CD4-positive, CD25-positive, alpha-beta regulatory T cell (primary cell): Measurements from ENCODE around the gene SYT12. TPM values are rescaled to one million over a fixed set of nuclear protein-coding genes. Genes with fewer than 3 reads are reported as not detected.

ENCODE experiments used
- ATAC-seq, 2 donors: fragments of 150-1000 bp; cut with Tn5 transposase; one replicate each; pipeline ENCODE4 v1.10.0; 2021; ENCODE audit warnings: low read depth in 2 of 2, moderate number of reproducible peaks in 2 of 2, moderate library complexity in 1 of 2
- DNase-seq, 3 donors: peaks; one replicate each; pipeline versions ENCODE4 v3.0.0 to v3.0.0-alpha.2; 2012 to 2022; ENCODE audit warnings: mixed read lengths in 1 of 3
- H3K27ac ChIP-seq: one replicate; pipeline ENCODE4 v1.7.0; 2013; ENCODE audit warnings: mild to moderate bottlenecking, low read length; ENCODE audit not compliant: insufficient read depth, poor library complexity, severe bottlenecking
- H3K27me3 ChIP-seq: one replicate; pipeline ENCODE4 v1.7.0; 2013; ENCODE audit warnings: low read length; ENCODE audit not compliant: control insufficient read depth, insufficient read depth
- H3K36me3 ChIP-seq: one replicate; pipeline ENCODE4 v1.7.0; 2013; ENCODE audit warnings: mild to moderate bottlenecking, low read length, moderate library complexity; ENCODE audit not compliant: control insufficient read depth, insufficient read depth
- H3K4me1 ChIP-seq: 2 replicates; pipeline ENCODE4 v1.7.0; 2013; ENCODE audit warnings: mild to moderate bottlenecking, low read length; ENCODE audit not compliant: insufficient read depth, control insufficient read depth, poor library complexity, severe bottlenecking
- H3K4me3 ChIP-seq: one replicate; pipeline ENCODE4 v1.7.0; 2013; ENCODE audit warnings: low read depth, mild to moderate bottlenecking, low read length, moderate library complexity
- H3K9me3 ChIP-seq, 2 experiments: 1 replicate in 1 of 2; 2 replicates in 1 of 2; pipeline ENCODE4 v1.7.0; 2013; ENCODE audit warnings: low read length in 2 of 2, mild to moderate bottlenecking in 1 of 2, moderate library complexity in 1 of 2; ENCODE audit not compliant: control insufficient read depth in 2 of 2
- H3K27ac Mint-ChIP-seq, 3 donors: one replicate each; pipeline ENCODE4 v1.8.0; 2020 to 2022; ENCODE audit warnings: mild to moderate bottlenecking in 3 of 3, mixed read lengths in 3 of 3, moderate library complexity in 2 of 3
- H3K27me3 Mint-ChIP-seq: one replicate; pipeline ENCODE4 v1.8.0; 2022; ENCODE audit warnings: mild to moderate bottlenecking, mixed read lengths
- H3K36me3 Mint-ChIP-seq: one replicate; pipeline ENCODE4 v1.8.0; 2020; ENCODE audit warnings: mixed read lengths
- H3K4me1 Mint-ChIP-seq, 4 donors: one replicate each; pipeline ENCODE4 v1.8.0; 2020 to 2022; ENCODE audit warnings: mixed read lengths in 4 of 4, mild to moderate bottlenecking in 1 of 4
- H3K4me3 Mint-ChIP-seq, 4 donors: one replicate each; pipeline ENCODE4 v1.8.0; 2020 to 2022; ENCODE audit warnings: mild to moderate bottlenecking in 4 of 4, mixed read lengths in 4 of 4, moderate library complexity in 3 of 4
- H3K9me3 Mint-ChIP-seq, 7 donors: one replicate each; pipeline ENCODE4 v1.8.0; 2020 to 2022; ENCODE audit warnings: mixed read lengths in 7 of 7, mild to moderate bottlenecking in 3 of 7, moderate library complexity in 2 of 7
- polyA plus RNA-seq, 4 donors: library from polyadenylated mRNA; unstranded; fragments of 300-500 nt; fragmentation: Illumina TruSeq; gene quantifications; one replicate each; pipeline ENCODE4 v1.2.3, GENCODE V29; 2021
- total RNA-seq: library from RNA; stranded (reverse); gene quantifications from one replicate; pipeline ENCODE4 v1.2.3, GENCODE V29; 2022

The SYT12 gene, protein sequence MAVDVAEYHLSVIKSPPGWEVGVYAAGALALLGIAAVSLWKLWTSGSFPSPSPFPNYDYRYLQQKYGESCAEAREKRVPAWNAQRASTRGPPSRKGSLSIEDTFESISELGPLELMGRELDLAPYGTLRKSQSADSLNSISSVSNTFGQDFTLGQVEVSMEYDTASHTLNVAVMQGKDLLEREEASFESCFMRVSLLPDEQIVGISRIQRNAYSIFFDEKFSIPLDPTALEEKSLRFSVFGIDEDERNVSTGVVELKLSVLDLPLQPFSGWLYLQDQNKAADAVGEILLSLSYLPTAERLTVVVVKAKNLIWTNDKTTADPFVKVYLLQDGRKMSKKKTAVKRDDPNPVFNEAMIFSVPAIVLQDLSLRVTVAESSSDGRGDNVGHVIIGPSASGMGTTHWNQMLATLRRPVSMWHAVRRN
- total RNA-seq = not detected
- not detected for polyA plus RNA-seq

DNA sequence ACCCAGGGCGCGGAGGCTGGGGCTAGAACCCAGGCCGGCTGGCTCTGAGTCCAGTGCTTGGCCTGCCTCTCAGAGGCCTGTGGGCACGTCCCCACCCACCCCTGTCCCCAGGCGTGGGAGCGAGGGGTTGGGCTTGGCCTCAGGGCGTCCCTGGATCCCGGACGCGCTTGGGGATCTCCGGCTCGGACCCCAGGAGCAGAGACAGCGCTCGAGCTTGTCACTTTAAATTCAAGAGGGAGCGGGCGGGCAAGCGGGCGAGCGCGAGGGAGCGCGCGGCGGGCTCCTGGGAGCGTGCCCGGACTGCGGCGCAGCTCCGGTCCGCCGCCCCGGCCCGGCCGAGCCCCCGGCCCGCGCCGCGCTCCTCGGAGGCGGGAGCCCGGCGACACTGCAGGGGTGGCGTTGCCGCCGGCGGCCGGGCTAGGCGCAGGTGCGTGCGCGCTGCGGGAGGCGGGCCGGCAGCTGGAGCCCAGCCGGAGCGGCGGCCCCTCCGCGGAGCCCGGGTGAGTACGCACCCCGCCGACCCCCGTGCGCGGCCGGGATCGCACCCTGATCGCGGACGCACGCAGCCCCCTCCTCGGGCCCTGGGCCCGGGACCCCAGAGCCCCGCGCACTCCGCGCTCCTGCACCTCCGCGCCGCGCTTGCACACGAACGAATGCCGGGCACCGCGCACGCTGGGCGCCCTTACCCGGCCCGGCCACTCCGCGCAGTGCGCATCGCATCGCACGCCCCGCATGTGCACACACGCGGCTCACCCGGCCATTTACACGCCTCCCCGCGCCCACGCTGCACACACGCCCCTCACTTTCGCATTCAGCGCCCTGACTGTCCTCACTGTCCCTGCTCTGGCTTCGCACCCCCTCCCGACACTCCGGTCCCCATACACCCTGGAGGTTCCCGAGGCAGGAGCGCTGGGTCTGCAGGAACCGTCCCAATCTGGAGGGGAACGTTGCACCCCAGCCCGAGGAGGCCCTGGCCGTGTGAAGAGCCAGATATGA is at the start of gene SYT12:
Gene SYT12 (plus strand): TSS at position 174 of the 996 bp plus-strand sequence. CDS start 7,011 bp downstream, outside the sequence.
- peak in 1 of 3 donors; percentile 9 for DNase-seq
- Histone ChIP-seq H3K27ac (no peak within 1 kb of the TSS), H3K36me3 (no peaks in the 10 kb centered on the region), H3K4me1 (peaks cover 27% of the 10 kb centered on the region), H3K27me3 (peaks cover 8% of the 10 kb centered on the region), H3K4me3 (no peak within 1 kb of the TSS), H3K9me3 (no peaks in the 10 kb centered on the region)
- peaks cover 0 to 4% (median 2%) of the 10 kb centered on the region in 7 donors for H3K9me3 Mint-ChIP-seq
- peak within 1 kb of the TSS in 1 of 3 donors; percentile 60 for H3K27ac Mint-ChIP-seq
- H3K4me3 Mint-ChIP-seq = peak within 1 kb of the TSS; percentile 47 to 84 (median 65)
- H3K36me3 Mint-ChIP-seq = no peaks in the 10 kb centered on the region
- no peak for ATAC-seq
- H3K27me3 Mint-ChIP-seq = peaks cover 67% of the 10 kb centered on the region
- H3K4me1 Mint-ChIP-seq = peaks cover 0 to 40% (median 8%) of the 10 kb centered on the region in 4 donors

DNA sequence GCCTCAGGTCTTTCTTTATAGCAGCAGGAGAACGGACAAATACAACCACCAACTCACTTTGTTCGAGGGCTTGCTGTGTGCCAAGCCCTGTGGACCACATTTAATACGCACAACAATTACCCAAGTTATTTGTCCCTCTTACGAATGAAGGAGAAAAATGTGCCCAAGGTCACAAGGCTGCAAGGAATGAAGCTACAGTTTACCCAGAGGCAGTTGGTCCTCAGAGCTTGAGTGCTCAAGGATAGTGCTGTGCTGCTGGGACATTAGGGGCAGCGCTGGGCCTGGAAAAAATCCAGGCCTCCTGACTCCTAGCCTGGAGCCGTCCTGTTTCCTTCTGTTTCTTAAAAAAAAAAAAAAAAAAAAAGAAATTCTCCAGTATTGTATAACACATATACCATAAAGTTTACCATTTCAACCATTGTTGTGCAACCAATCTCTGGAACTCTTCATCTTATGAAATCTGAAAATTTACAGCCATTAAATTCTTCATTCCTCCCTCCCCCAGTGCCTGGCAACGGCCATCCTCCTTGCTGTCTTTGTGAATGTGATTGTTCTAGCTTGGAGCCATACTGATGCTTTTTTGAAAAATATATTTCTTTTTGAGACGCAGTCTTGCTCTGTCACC is 48.9 kb upstream of the SYT12 start:
- Histone ChIP-seq H3K4me1 (no peaks in the 10 kb centered on the region), H3K4me3 (no peak overlapping the region), H3K9me3 (peaks cover 0 to 2% of the 10 kb centered on the region in 2 experiments), H3K36me3 (no peaks in the 10 kb centered on the region), H3K27ac (no peak overlapping the region), H3K27me3 (no peaks in the 10 kb centered on the region)
- ATAC-seq (no peak), DNase-seq (no peak)
- Mint-ChIP-seq H3K27ac (no peak overlapping the region), H3K27me3 (peaks cover 4% of the 10 kb centered on the region), H3K4me3 (no peak overlapping the region), H3K36me3 (no peaks in the 10 kb centered on the region), H3K9me3 (peaks cover 0 to 7% (median 0%) of the 10 kb centered on the region in 7 donors), H3K4me1 (no peaks in the 10 kb centered on the region)

DNA sequence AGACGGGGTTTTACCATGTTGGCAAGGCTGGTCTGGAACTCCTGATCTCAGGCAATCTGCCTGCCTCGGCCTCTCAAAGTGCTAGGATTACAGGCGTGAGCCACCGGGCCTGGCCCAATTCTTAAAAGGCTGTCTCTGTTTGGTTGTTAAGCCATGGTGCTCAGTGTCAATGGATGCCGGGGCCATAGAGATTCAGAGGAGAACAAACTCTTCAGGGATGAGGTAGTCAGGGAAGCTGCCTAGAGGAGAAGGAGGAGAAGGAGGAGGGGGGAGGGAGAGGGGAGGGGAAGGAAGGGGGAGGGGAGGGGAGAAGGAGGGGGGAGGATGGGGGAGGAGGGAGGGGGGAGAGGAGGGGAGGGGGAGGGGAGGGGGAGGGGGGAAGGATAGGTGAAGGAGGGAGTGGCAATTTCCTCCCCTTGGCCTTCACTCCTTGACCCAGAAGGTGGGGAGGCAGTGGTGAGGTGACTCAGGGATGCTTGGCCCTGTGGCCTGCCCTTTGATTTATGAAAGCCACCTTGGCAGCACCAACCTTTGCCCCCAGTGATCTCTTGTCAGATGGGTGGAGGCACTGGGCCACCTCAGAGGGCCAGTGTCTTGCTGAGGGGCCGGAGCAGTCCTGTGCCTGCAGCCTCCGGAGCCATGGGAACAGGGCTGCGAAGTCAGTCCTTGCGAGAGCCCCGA is 48.1 kb upstream of the SYT12 start, which contains the start of gene C11orf86:
Gene C11orf86 (plus strand): TSS at position 581 of the 681 bp plus-strand sequence. CDS start 59 bp downstream, at position 640.
- no peaks in the 10 kb centered on the region for H3K36me3 Mint-ChIP-seq
- Histone ChIP-seq H3K36me3 (no peaks in the 10 kb centered on the region), H3K4me1 (no peaks in the 10 kb centered on the region), H3K27me3 (no peaks in the 10 kb centered on the region), H3K4me3 (no peak within 1 kb of the TSS), H3K27ac (no peak within 1 kb of the TSS), H3K9me3 (peaks cover 0 to 2% of the 10 kb centered on the region in 2 experiments)
- DNase-seq = no peak
- peaks cover 4% of the 10 kb centered on the region for H3K27me3 Mint-ChIP-seq
- no peaks in the 10 kb centered on the region for H3K4me1 Mint-ChIP-seq
- H3K27ac Mint-ChIP-seq = no peak within 1 kb of the TSS
- ATAC-seq = no peak
- no peak within 1 kb of the TSS for H3K4me3 Mint-ChIP-seq
- peaks cover 0 to 10% (median 0%) of the 10 kb centered on the region in 7 donors for H3K9me3 Mint-ChIP-seq

DNA sequence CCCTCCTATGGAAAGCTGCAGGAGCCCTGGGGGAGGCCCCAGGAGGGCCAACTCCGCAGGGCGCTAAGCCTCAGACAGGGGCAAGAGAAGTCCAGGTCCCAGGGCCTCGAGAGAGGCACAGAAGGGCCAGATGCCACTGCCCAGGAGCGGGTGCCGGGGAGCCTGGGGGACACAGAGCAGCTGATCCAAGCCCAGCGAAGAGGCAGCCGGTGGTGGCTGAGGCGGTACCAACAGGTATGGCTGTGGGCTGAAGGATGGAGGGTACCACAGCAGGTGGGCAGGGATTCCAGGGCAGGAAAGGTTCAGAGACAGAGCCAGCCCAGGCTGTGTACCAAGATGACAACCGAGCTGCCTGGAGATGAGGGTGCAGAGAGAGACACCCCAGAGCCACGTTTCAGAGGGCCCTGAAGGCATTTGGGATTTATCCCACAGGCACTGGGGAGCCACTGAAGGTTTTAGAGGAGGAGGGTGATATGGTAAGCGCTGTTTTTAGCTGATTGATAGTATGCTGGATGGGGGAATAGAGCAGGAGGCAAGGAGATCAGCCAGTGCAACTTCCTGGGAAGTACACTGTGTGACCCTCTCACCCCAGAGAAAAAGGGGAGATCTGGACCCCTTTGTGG is 47.4 kb upstream of the SYT12 start:
- ATAC-seq (no peak), DNase-seq (no peak)
- peaks cover 0 to 2% of the 10 kb centered on the region in 2 experiments for H3K9me3 ChIP-seq
- peaks cover 4% of the 10 kb centered on the region for H3K27me3 Mint-ChIP-seq
- H3K4me1 ChIP-seq = no peaks in the 10 kb centered on the region
- H3K36me3 ChIP-seq = no peaks in the 10 kb centered on the region
- H3K4me3 Mint-ChIP-seq = no peak overlapping the region
- no peaks in the 10 kb centered on the region for H3K27me3 ChIP-seq
- no peaks in the 10 kb centered on the region for H3K36me3 Mint-ChIP-seq
- no peak overlapping the region for H3K27ac Mint-ChIP-seq
- H3K9me3 Mint-ChIP-seq = peaks cover 0 to 9% (median 0%) of the 10 kb centered on the region in 7 donors
- no peak overlapping the region for H3K4me3 ChIP-seq
- H3K27ac ChIP-seq = no peak overlapping the region
- no peaks in the 10 kb centered on the region for H3K4me1 Mint-ChIP-seq

DNA sequence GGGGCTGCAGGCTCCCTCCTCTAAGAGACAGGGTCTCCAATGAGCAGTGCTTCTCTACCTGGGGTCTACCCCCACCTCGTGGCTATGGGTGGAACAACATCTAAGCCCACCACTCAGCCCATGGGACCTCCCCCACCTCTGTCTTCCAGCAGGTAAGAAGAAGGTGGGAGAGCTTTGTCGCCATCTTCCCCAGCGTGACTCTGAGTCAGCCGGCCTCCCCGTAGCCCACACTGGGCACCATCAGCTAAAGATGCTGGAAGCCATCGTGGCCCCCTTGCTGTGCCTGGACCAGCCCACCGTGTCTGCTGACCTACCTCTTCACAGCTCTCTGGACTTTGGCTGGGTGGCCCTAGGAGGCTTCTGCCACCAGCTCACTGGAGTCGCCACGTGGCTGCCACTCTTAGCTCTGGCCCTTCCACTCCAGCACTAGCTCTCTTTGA is 46.9 kb upstream of the SYT12 start:
- peaks cover 0 to 7% (median 0%) of the 10 kb centered on the region in 7 donors for H3K9me3 Mint-ChIP-seq
- H3K27me3 Mint-ChIP-seq = peaks cover 4% of the 10 kb centered on the region
- DNase-seq = no peak
- Histone ChIP-seq H3K27ac (no peak overlapping the region), H3K4me3 (no peak overlapping the region), H3K9me3 (peaks cover 0 to 2% of the 10 kb centered on the region in 2 experiments), H3K36me3 (no peaks in the 10 kb centered on the region), H3K27me3 (no peaks in the 10 kb centered on the region), H3K4me1 (no peaks in the 10 kb centered on the region)
- no peak for ATAC-seq
- no peak overlapping the region for H3K27ac Mint-ChIP-seq
- no peak overlapping the region for H3K4me3 Mint-ChIP-seq
- no peaks in the 10 kb centered on the region for H3K4me1 Mint-ChIP-seq
- no peaks in the 10 kb centered on the region for H3K36me3 Mint-ChIP-seq

DNA sequence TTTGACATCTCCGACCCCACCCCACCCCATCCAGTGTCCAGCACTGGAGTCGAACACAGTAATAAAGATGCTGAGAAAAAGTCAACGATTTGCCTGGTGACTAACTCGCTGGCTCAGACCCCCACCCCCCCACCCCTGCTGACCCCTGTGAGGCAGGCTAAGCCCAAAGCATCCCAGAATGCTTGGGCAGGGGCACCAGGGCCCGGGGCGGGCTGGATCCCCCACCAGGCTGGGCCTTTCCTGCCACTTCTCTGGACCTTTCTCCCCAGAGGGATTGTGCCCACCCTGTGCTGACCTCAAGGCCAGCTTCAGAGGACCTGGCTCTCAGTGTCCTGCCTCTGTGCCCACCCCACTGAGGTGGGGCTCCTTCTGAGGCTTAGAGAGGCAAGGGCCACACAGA is 46.0 kb upstream of the SYT12 start:
- peaks cover 0 to 7% (median 0%) of the 10 kb centered on the region in 7 donors for H3K9me3 Mint-ChIP-seq
- no peak for DNase-seq

More for the DNA sequence above, 46.0 kb upstream of the SYT12 start:
- H3K27ac ChIP-seq = no peak overlapping the region
- peaks cover 4% of the 10 kb centered on the region for H3K27me3 Mint-ChIP-seq
- H3K4me3 Mint-ChIP-seq = no peak overlapping the region
- H3K4me1 Mint-ChIP-seq = no peaks in the 10 kb centered on the region
- no peaks in the 10 kb centered on the region for H3K4me1 ChIP-seq
- H3K9me3 ChIP-seq = peaks cover 0 to 2% of the 10 kb centered on the region in 2 experiments
- no peak for ATAC-seq
- H3K27me3 ChIP-seq = no peaks in the 10 kb centered on the region
- no peak overlapping the region for H3K4me3 ChIP-seq
- no peaks in the 10 kb centered on the region for H3K36me3 ChIP-seq
- H3K36me3 Mint-ChIP-seq = no peaks in the 10 kb centered on the region
- no peak overlapping the region for H3K27ac Mint-ChIP-seq
